Liver (tissue), 3 donors: Measurements from ENCODE around the gene MUC13.

Experiments
- CTCF ChIP-seq: fragments of 150-350 bp; IDR thresholded peaks from 2 replicates; pipeline ENCODE4 v1.5.1; 2017; ENCODE audit warnings: improper control_type of control experiment, low read depth, low read length; ENCODE audit not compliant: missing input control
- EGR1 ChIP-seq, 2 donors: IDR thresholded peaks; 2 replicates each; pipeline ENCODE4 v1.6.1; 2016 to 2018; ENCODE audit warnings: antibody characterized with exemption in 2 of 2, low read depth in 2 of 2
- FOXA1 ChIP-seq: IDR thresholded peaks from 2 replicates; pipeline ENCODE4 v1.6.1; 2016; ENCODE audit warnings: antibody characterized with exemption
- HNF4A ChIP-seq, 2 donors: conservative IDR thresholded peaks; 2 replicates each; pipeline ENCODE4 v1.6.1; 2016; ENCODE audit warnings: antibody characterized with exemption in 2 of 2, mild to moderate bottlenecking in 2 of 2
- RAD21 ChIP-seq, 2 donors: IDR thresholded peaks; 2 replicates each; pipeline ENCODE4 v1.6.1; 2016; ENCODE audit warnings: antibody characterized with exemption in 2 of 2, mild to moderate bottlenecking in 2 of 2
- RXRA ChIP-seq, 2 donors: IDR thresholded peaks; 2 replicates each; pipeline ENCODE4 v1.6.1; 2017 to 2018; ENCODE audit warnings: antibody characterized with exemption in 2 of 2, mild to moderate bottlenecking in 1 of 2
- SP1 ChIP-seq: IDR thresholded peaks from 2 replicates; pipeline ENCODE4 v1.6.1; 2018; ENCODE audit warnings: antibody characterized with exemption, mild to moderate bottlenecking
- YY1 ChIP-seq: IDR thresholded peaks from 2 replicates; pipeline ENCODE4 v1.6.1; 2016; ENCODE audit warnings: antibody characterized with exemption, mild to moderate bottlenecking
- donor health status: healthy.
- donor health status: healthy.

GRCh38 chr3:124927574-124928045 lies 6.9 kb downstream of the MUC13 start:
- TF ChIP-seq YY1 (no peak), RAD21 (IDR thresholded peaks at IDR 0.05) (no peak), FOXA1 (no peak), SP1 (no peak), CTCF (no peak), RXRA (IDR thresholded peaks at IDR 0.05) (no peak), HNF4A (conservative IDR thresholded peaks at IDR 0.05) (no peak), EGR1 (IDR thresholded peaks at IDR 0.05; ENCODE audit: low read depth in 2 of 2) (no peak)
